GM21576 (cell line): ENCODE measurements around the gene HSF5.
A peak's percentile ranks its signal among the peaks of the same experiment; 100 is the strongest.

ENCODE experiments used
- ATAC-seq: cut with Tn5 transposase; IDR thresholded peaks from one replicate; pipeline ENCODE4 v1.9.1; 2021; ENCODE audit warnings: mild to moderate bottlenecking, moderate library complexity; ENCODE audit not compliant: unreplicated experiment

HSF5 gene

DNA sequence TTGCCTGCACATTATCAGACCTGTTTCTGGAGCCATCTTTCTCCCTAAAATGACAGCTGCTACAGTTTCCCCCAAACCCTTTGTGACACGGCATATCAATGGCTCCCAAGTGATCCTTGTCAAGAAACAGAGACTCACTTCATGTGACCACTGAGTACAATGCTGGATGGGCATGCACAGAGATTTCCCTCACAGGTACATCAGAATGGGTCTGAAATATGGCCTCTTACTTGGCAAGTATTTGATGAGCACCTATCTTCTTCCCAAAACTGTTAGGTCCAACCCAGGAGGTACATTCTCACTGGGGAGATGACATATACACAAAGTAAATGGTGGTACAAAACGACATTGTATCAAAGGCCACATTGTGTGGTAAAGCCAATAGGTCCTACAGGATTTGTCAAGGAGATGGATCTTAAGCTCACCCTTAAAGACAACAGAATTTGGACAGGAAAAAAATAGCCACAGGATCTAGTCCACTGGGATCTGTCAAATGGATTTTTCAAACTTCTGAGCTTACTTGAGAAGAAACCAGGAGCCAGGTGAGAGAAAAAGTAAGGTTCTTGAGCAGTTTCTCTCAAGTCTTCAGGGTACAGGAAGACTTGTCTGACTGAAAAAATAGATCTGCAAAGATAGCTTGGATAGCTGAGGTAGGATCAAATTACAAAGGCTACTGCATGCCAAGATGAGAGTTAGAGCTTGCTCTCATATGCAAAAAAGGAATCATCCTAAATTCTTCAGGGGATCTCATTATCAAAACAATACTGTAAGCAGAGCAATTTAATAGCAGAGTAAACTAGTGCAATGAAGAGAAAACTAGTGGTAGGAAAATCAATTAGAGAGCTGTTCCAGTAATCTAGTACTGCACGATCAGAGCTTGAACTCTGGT is 99.7 kb downstream of the HSF5 start:
- ATAC-seq = no peak

DNA sequence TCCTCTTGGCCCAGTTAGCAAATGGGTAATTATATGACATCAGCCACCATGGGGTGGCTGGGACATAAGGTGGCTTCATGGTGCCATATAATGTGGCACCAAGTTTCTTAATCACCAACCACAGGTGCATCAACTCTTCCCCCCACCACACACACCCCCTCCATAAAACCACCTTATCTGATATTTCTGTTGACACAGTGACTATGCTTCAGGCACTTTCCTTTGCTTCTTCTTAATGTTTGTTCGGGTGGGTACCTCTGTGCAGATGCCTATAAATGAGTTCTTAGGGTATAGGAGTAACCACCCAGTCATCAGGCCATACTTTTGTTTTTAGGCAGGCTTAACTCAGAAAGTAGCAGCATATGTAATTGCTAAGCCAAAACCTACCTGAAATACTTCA is 100.4 kb downstream of the HSF5 start:
- no peak for ATAC-seq

DNA sequence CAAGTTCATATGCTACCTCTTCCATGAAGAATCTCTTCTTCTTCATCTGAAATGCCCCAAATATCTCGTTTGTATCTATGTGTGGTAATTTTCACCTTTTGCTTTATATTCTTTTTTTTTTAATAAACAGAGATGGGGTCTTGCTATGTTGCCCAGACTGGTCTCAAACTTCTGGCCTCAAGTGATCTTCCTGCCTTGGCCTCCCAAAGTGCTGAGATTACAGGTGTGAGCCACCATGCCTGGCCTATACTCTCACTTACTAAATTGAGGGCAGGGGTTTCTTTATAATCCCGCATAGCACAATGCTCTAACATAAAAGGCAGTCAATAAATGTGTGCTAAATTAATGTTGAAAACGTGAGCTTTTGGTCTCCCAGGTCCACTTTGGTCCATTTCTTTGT is 101.5 kb downstream of the HSF5 start:
- no peak for ATAC-seq

DNA sequence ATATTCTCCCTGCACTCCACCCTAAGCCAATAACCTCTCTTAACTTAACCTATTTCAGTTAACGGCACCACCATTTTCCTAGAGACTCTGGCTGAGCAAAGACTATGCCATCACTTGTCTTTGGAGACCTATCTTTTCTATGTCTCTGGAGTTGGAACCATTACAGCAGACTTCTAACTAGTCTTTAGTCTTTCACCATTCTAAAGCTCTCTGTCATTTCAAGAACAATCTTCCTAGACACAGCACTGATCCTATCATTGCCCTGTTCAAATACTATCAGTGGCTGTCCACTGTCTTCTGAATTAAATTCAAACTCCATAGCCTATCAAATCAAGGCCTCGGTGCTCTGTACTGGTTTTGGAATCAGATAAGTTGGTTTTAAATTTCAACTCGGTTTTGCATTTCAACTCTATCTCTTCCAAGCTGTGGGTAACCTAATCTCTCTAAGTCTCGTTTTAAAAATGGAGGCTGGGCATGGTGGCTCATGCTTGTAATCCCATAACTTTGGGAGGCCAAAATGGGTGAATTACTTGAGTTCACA is 102.8 kb downstream of the HSF5 start:
- no peak for ATAC-seq

DNA sequence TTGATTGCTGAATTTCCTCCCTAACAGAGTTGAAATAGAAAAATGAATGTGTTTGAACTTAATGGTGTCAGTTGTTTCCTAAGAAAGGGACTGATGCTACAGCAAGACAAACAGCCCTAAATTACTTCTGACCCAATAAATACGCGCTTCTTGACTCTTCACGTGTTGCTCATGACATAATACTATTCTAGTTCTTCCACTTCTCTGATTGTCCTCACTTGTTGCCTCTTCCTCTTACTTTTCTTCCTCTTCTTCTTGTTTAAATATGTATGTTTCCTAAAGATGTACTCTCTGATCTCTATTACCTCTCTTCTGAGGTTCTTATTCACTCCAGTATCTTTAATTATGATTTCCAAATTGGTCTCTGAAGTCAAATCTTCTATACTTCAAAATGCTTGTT is 103.3 kb downstream of the HSF5 start:
- no peak for ATAC-seq

DNA sequence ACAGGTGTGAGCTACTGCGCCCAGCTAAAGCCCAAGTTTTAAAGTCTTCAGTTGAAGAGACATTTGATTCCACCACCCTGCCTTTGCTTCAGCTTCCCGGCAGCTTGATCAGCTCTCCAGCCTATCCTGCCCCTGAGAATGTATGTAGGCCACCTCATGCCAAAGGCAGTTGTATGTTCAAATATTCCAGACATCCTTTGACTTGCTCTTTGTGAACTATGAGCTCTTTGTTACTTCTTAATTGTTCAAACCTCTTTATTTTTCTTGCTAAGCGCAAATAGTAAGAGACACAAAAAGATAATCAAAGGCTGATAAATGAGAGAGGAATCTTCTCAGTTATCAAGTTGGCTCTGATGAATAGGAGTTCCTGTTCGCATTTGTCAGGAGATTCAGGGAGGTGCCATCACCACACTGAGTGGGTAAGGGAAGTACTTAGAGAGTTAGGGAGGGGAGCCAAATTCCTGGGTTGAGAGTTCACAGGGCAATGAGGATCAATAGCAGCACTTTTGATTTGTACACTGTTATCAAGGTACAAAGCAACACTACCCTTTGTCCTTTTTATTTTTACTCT is 104.2 kb downstream of the HSF5 start:
- no peak for ATAC-seq

DNA sequence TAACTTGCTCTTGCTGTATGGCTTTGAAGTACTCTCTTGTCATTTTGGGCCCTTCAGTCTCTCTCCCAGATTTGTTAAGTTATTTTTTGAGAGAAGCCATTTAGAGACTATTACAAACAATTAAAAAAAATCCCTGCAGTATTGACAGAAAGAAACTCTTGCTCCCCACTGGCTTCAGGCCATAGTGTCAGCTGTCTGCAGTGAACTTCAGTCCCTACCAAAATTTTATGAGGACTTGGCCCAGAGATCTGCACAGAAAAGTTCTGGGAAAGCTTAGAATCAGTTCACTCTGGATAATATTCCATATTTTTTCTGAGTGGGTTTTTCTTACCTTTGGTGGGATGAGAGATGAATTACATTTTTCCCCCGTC is 105.4 kb downstream of the HSF5 start:
- no peak for ATAC-seq

DNA sequence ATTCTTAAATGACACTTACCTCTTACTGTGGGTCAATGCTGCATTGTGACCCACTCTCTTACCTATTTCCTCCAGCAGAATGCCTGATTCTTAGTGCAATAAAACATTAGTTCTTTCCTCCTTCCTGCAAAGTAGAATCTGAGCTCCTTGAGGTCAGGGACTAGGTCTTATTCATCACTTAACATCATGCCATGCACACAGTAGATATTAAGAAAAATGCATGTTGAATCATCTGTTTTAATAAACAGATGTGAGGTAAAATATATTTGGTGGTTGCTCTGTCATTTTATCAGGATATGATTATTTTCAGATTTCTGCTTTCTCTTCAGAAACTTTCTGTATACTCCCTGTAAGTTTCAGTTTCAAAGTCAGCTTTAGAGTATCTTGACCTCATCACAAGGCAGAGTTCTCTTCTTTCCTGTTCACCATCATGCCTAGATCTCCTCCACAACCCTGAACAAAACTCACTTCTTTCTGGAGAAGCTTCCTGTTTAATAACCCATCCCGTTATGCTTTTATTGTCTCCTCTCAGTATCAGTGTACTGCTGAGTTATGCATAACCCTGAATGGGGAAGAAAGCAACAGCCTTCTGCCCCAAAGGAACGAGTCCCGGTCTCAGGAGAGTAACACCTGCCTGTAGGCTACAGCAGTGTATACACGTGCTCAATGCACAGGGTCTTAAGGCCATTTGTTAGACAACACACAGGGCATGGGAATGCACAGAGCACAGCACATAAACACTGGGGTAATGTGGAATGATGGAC is 105.9 kb downstream of the HSF5 start:
- peak; percentile 59 for ATAC-seq

DNA sequence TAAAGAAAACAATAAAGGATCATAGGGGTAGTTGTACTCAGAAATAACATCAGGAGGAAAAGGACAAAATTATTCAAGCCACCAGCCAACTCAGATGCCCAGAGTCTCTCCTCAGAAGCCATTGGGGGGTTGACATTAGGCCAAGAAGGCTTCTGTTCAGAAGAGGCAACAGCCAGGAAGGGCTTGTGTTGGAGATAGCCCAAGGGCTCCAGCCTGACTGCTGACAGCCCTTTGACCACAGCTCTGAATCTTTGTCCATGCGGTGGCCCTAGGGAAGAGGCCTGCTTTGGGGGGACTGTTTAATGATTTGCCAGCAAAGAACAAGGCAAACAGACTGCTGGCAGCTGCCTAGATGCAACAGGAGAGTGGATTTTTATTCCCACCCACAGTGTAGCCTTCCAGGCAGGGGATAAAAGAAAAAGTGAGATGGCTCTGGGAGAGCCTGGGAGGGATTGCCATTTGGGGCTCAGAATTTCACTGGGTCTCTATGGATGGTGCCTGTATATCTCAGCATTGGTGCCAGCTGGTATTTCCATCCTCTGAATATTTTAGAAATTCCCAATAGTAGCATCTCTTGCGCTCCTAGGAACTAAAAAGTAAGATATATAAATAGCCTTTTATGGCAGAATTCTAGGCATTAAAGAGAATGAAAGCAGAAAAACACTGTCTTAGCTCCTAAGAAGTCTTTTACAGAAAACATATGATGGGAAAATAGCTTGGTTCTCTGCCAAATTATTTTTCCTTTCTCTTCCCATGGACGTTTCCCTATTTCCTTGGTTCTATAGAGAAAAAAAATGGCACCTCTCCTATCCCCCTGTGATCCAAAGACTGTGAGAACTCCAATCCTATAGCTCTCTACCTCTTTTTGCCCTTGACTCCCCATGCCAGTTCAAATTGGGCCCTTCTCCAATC is 106.8 kb downstream of the HSF5 start:
- no peak for ATAC-seq

DNA sequence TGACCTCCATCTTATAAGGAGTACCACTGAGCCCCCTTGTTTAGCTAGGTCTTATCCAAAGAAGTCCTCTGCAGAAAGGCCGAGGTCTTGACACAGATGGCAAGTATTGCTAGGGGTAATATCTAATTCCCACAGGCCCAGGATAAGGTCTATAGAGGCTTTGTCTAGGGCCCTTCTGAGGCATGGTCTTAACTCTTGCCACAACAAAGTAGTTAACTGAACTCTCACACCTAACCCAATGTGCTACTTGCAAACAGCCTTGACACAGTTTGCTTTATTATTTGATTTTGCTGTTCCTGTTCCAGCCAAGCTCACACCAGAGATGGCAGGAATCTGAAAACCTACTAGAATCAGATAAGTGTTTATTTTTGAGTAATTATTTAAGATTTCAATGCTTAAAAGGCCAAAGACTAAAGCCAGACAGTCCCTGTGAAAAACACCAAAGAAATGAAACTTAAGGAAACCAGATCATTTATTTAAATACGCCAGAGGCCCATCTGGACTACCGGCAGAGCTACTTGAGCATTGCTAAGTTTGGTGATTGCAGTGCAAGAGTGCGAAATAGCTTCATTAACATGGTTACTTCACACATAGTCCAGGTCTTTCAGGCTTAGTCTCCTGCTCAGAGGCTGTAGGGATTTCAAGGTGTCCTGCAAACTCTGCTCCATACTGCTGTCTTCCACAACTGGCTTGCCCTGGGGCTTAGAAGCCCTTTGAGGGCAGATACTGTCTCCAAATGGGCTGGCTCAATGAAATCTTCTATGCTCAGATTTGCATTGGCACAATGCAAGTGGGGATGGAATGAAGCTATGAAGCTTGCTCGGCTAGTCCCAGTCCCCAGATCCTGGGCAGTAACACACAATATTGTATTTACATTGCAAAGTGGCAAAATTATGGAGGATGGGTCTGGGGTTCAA is 107.7 kb downstream of the HSF5 start:
- ATAC-seq = no peak

DNA sequence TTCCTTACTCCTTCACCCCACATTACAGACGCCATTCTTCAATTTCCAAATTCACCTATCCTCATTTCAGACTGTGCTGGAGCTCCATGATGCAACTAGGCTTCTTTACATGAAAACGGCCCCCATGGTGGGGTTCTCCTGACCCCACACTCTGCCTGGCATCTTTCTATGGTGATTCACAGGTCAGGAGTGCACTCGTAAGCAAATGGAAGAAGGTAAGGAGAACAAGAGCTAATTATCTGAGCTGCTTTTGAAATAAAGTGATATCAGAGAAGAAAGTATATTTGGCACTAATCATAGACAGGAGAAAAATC is 108.7 kb downstream of the HSF5 start:
- no peak for ATAC-seq

DNA sequence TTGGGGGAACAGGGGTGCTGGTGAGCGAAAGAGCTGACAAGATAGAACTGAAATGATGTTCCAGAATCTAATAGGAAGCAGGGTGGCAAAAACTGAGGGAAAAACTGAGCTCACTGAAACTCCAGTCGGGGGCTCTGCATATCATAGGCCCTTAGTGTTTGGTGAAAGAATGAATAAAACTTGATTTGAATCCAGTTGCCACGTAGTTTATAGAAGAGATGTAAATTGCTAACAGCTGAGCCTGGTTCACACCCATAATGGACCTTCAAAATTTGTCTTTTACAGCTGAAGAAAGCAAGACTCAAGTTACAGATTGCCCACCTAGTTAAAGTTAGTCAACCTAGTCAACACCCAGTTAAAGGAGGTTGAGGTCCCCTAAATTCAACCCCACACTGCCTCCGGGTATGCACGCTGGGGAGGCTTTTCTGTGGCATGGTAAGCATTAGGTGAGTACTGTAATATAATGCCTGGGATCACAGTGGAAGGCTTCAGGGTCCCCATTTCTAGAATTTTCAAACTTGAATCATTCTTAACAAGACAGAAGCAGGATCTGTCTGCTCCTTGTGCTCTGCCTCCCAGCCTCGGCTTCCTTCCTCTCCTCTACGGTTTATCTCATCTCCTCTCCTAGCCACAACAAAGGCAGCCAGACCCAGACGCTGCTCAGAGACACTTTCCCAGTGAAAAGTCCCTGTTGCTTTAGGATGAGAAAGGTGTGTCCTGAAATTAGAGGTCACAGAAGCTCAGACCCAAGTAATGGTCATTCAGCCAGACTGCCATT is 109.3 kb downstream of the HSF5 start:
- no peak for ATAC-seq

DNA sequence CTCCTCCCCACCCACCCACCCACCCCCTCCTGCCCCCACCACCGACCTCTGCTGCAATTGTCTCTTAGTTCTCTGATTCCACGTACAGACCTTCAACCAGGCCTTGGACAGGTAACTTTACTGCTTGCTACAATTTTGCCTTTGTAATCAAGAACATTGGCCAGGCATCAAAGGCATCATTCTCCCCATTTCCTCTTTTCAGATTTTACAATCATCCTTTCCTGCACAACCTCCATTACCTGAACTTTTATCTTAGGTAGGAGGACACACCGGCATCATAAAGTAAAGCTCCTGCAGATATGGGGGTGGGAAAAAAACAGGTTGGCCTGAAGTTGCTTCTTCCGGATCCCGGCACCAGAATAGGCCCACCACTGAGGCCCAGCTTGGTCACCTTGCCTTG is 110.5 kb downstream of the HSF5 start:
- ATAC-seq = no peak

DNA sequence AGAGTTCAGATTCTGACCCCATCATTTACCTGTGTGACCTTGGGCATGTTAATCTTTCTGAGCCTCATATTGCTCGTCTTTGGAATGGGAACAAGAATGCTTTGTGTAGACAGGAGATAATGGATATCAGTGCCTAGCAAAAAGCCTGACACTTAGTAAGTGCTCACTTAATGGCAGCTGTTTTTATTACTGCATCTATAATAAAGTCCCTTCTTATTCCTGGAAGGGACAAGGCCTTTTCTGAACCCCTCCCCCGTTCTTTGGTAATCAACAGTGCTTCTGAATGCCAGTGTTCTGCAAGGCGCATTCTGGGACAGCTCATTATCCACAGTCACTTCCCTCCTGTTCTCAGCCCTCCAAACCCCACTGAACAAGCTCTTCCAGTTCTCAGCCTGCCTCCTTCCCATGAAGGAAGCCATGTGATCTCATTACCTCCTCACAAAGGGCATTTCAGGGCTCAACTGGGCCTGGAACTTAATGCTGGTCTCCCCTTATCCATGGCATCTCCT is 111.1 kb downstream of the HSF5 start:
- ATAC-seq = no peak

DNA sequence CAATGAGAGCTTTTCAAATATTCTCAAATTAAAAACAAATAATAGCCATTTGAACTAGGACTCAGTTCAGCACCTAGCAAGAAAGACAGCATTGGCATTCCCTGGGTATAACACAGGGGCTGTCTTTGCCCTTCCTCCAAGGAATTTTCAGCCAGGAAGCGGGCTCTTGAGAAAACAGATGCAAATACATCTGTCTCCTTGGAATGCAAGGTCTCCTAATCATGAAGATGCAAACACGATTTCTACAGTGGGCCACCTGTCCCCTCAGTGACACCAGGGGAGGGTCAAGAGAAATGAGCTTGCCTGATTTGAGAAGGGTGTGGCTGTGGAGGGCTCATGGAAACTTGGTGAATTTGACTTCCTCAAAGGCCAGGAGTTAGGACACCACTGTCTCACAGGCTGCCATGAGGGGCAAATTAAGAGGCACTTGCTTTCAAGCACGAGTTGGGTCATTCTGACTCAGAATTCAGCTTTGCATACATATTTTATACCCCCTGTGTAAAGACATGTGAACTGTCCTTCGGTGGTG is 111.7 kb downstream of the HSF5 start:
- ATAC-seq = no peak

DNA sequence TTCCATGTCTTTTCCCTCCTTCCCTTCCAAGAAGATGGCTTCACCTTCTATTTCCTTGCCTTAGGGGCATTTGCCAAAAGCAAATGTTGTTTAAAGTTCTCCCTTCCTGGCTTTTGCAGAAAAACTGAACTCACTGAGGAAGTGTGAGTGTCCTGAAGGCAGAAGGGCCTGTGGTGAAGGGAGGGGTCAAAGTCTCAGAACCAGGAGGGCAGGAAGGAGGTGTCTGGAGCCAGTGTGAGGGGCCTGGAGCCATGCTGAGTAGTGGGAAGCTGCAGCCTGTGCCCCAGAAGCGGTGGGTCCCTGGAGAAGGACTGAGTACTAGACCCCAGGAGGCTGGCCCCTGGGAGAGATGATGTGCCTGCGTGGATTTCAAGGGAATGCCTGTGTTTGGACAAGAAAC is 112.4 kb downstream of the HSF5 start:
- ATAC-seq = no peak

DNA sequence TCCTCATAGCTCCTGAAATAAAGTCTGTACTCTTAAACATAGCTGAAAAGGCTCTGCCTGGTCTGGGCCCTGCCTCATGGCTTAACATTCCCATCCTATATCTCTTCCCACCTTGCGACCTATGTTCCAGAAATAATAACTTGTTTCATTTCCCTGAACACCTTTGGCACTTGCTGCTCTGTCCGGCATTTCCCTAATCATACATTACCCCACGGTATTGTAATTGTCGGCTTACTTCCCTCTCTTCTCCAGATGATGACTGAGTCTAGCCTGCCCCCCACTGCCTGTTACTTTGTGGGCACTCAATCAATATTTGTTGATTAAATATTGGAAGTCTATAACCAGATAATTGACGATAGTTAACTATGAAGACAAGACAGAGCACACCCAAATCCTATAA is 113.0 kb downstream of the HSF5 start:
- no peak for ATAC-seq

DNA sequence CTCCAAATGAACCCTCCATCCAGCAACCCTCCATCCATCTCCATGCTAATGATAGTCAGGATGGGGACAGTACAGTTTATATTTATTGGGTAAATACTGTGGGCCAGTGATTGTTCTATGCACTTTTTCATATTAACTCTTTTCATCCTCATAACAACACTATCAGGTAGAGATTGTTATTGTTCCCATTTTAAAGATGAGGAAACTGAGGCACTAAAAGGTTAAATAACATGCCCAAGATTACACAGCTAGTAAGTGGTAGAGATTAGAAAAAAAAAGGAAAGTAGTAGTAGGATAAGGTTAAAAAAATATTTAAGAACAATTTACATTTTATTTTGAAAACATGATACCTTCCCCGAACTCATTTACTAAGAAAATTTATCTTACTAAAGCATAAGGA is 114.3 kb downstream of the HSF5 start:
- no peak for ATAC-seq

DNA sequence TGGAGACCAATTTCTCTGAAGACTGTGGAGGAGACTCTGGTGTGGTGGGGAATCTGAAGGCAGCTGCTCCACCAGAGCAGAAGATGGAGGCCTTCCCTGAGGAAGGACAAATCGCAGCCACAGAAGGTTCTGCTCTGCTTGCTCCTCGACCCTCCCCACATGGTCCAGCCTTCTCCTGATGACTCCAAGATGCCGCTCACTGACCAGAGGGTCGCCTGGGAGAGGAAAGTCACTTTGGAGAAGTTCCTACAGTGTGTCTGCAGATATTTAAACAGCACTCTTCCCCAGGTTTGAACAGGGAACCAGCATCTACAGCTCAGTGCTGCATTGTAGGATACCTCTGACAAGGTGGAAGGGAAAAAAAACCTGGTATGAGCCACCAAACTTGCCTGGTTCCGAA is 115.2 kb downstream of the HSF5 start:
- no peak for ATAC-seq
